ENCODE measurements around the gene ALDH18A1. TPM values are rescaled to one million over a fixed set of nuclear protein-coding genes. Genes with fewer than 3 reads are reported as not detected.

ALDH18A1 gene
- total and polyA plus RNA-seq, 2 of the 8 experiments (the other 6 are each of a cell fraction or from before 2014, with no cell fraction given): 59.6 to 128 TPM

- TF ChIP-seq CHD7 (IDR thresholded peaks at IDR 0.05; ENCODE audit: insufficient replicate concordance, low read length) (no peak), SRF (IDR thresholded peaks at IDR 0.05; ENCODE audit: low read depth, low read length) (no peak), GABPA (IDR thresholded peaks at IDR 0.05; ENCODE audit: borderline replicate concordance, insufficient read depth, low read length) (no peak), SP4 (IDR thresholded peaks at IDR 0.05; ENCODE audit: low read length) (no peak), CTBP2 (IDR thresholded peaks at IDR 0.05; ENCODE audit: borderline replicate concordance, insufficient read depth, insufficient read length, low read length) (no peak), RAD21 (IDR thresholded peaks at IDR 0.05 in 1 of 2, conservative IDR thresholded peaks at IDR 0.05 in 1 of 2; ENCODE audit: low read depth in 2 of 2, low read length in 2 of 2) (no peak)
These were observed 85.1 kb downstream of the ALDH18A1 start (continued) for GRCh38 chr10:95571390-95571789.

Measured in H1 (cell line).